Thymus (tissue), 2 donors: Measurements from ENCODE around the gene PSTK. TPM values are rescaled to one million over a fixed set of nuclear protein-coding genes. Genes with fewer than 3 reads are reported as not detected.

Experiments used
- polyA plus RNA-seq: library from polyadenylated mRNA; stranded (reverse); fragments of 200-250 nt; gene quantifications from one replicate; pipeline ENCODE4 v1.2.3, GENCODE V29; 2013
- total RNA-seq: library from RNA; stranded (reverse); fragments of 120-200 nt; gene quantifications from one replicate; pipeline ENCODE4 v1.2.4, GENCODE V29; 2013
- donor health status: healthy.

Gene PSTK
- total and polyA plus RNA-seq, 2 donors, result 4.8 to 5.0 TPM

Other genes with a start within 250 kb of the PSTK start
- 1.1 TPM for gene CUZD1, start 134.5 kb upstream of the PSTK start, total RNA-seq
- 3.1 TPM for gene CUZD1, start 134.5 kb upstream of the PSTK start, polyA plus RNA-seq
- gene FAM24B, start 100.8 kb upstream of the PSTK start, total RNA-seq, result 3.8 TPM
- 7.1 TPM for gene FAM24B, start 100.8 kb upstream of the PSTK start, polyA plus RNA-seq
- not detected for gene FAM24A, start 69.8 kb upstream of the PSTK start, total RNA-seq
- gene FAM24A, start 69.8 kb upstream of the PSTK start, polyA plus RNA-seq, result not detected
- 9.9 TPM for gene C10orf88, start 26.2 kb upstream of the PSTK start, total RNA-seq
- 12.1 TPM for gene C10orf88, start 26.2 kb upstream of the PSTK start, polyA plus RNA-seq
- gene IKZF5, start 28.4 kb downstream of the PSTK start, total RNA-seq, result 4.2 TPM
- 27.6 TPM for gene IKZF5, start 28.4 kb downstream of the PSTK start, polyA plus RNA-seq
- 5.9 TPM for gene ACADSB, start 28.6 kb downstream of the PSTK start, total RNA-seq
- 11.0 TPM for gene ACADSB, start 28.6 kb downstream of the PSTK start, polyA plus RNA-seq
- gene HMX3, start 155.6 kb downstream of the PSTK start, total RNA-seq, result not detected
- gene HMX3, start 155.6 kb downstream of the PSTK start, polyA plus RNA-seq, result not detected
- 0.05 TPM for gene HMX2, start 167.7 kb downstream of the PSTK start, total RNA-seq
- gene HMX2, start 167.7 kb downstream of the PSTK start, polyA plus RNA-seq, result 0.25 TPM
- gene BUB3, start 174.0 kb downstream of the PSTK start, total RNA-seq, result 163 TPM
- 76.6 TPM for gene BUB3, start 174.0 kb downstream of the PSTK start, polyA plus RNA-seq